ENCODE measurements around the gene COPB2. TPM values are rescaled to one million over a fixed set of nuclear protein-coding genes. Genes with fewer than 3 reads are reported as not detected.

The COPB2 gene
- total and polyA plus RNA-seq, 8 donors, result 133 to 169 (median 157) TPM

DNA sequence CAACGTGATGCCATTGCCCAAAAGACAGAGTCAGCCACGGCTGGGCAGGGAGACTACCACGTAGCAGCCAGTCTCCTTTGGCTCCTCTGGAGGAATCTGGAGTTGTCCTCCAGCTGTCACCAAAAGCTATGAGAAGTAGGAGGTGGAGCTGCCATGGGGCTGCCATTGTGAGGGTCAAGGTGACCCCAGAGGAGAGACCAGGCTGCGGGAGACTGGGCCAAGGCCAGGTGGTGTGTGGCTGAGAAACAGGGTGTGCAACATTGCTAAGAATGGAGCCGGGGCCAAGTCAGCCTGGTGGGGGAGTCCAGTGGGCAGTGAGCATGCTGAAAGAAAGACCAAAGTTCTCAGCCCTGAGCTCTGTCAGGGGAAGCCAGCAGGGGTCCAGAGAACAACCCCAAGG is 75.5 kb downstream of the COPB2 start:
- no peaks in the 10 kb centered on the region for H3K9me3 ChIP-seq
- H3K27me3 ChIP-seq, result peaks cover 0 to 33% of the 10 kb centered on the region in 2 donors
- ATAC-seq, result no peak

DNA sequence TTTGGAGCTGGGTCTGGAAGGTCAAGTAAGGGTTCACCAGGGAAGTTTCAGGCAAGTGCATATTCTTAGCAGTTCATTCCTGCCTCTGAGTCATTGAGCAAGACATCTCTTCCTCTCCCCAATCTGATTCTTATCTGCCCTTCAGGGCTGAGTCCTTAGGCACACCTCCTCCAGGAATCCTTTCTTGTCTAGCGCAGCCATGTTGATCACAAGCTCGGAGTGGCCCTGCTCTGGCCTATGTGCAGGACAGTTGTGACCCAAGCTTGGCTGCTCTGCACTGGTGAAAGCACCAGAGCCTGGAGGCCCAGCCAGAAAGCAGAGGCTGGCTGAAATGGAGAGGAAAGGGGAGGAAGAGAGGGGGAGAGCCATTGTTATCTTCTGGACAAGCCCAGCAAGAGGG is 76.5 kb downstream of the COPB2 start:
- no peak for DNase-seq
- H3K27me3 ChIP-seq, result peaks cover 0 to 23% of the 10 kb centered on the region in 2 donors
- no peak overlapping the region for H3K27ac ChIP-seq
- intact Hi-C loops (cut with DNase I), result no loop called here
- TF ChIP-seq, protein P1, sequence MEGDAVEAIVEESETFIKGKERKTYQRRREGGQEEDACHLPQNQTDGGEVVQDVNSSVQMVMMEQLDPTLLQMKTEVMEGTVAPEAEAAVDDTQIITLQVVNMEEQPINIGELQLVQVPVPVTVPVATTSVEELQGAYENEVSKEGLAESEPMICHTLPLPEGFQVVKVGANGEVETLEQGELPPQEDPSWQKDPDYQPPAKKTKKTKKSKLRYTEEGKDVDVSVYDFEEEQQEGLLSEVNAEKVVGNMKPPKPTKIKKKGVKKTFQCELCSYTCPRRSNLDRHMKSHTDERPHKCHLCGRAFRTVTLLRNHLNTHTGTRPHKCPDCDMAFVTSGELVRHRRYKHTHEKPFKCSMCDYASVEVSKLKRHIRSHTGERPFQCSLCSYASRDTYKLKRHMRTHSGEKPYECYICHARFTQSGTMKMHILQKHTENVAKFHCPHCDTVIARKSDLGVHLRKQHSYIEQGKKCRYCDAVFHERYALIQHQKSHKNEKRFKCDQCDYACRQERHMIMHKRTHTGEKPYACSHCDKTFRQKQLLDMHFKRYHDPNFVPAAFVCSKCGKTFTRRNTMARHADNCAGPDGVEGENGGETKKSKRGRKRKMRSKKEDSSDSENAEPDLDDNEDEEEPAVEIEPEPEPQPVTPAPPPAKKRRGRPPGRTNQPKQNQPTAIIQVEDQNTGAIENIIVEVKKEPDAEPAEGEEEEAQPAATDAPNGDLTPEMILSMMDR (IDR thresholded peaks at IDR 0.05), result no peak
- no peaks in the 10 kb centered on the region for H3K36me3 ChIP-seq
- H3K9me3 ChIP-seq, result no peaks in the 10 kb centered on the region
- no peak for ATAC-seq
- H3K4me1 ChIP-seq, result no peaks in the 10 kb centered on the region
- no peak overlapping the region for H3K4me3 ChIP-seq

More for the DNA sequence above, 75.5 kb downstream of the COPB2 start:
- no peak overlapping the region for H3K4me3 ChIP-seq
- H3K4me1 ChIP-seq, result no peaks in the 10 kb centered on the region
- no peak for DNase-seq
- H3K36me3 ChIP-seq, result no peaks in the 10 kb centered on the region
- H3K27ac ChIP-seq, result no peak overlapping the region
- intact Hi-C loops (cut with DNase I), result no loop called here
- TF ChIP-seq, protein P1 (IDR thresholded peaks at IDR 0.05), result no peak

- TF ChIP-seq, protein P1 (IDR thresholded peaks at IDR 0.05), result no peak
- H3K9me3 ChIP-seq, result no peaks in the 10 kb centered on the region
- no peak overlapping the region for H3K4me3 ChIP-seq
- peaks cover 0 to 19% of the 10 kb centered on the region in 2 donors for H3K27me3 ChIP-seq
- no peaks in the 10 kb centered on the region for H3K36me3 ChIP-seq
- H3K27ac ChIP-seq, result no peak overlapping the region
- ATAC-seq, result no peak
- intact Hi-C loops (cut with DNase I), result no loop called here
- DNase-seq, result no peak
- no peaks in the 10 kb centered on the region for H3K4me1 ChIP-seq
Observed at GRCh38 chr3:139312416-139312815, 77.0 kb downstream of the COPB2 start.

- Histone ChIP-seq H3K27me3 (peaks cover 0 to 10% of the 10 kb centered on the region in 2 donors), H3K4me3 (no peak overlapping the region), H3K4me1 (no peaks in the 10 kb centered on the region), H3K27ac (no peak overlapping the region), H3K36me3 (no peaks in the 10 kb centered on the region), H3K9me3 (no peaks in the 10 kb centered on the region)
- ATAC-seq (no peak), DNase-seq (no peak)
- TF ChIP-seq, protein P1 (IDR thresholded peaks at IDR 0.05), result no peak
- intact Hi-C loops (cut with DNase I), result no loop called here
Observed at GRCh38 chr3:139311557-139311956, 77.9 kb downstream of the COPB2 start.

GRCh38 chr3:139310474-139310933 is 78.9 kb downstream of the COPB2 start:
- Histone ChIP-seq H3K36me3 (no peaks in the 10 kb centered on the region), H3K9me3 (no peaks in the 10 kb centered on the region), H3K4me1 (no peaks in the 10 kb centered on the region), H3K27me3 (peaks cover 0 to 6% of the 10 kb centered on the region in 2 donors), H3K27ac (no peak overlapping the region), H3K4me3 (no peak overlapping the region)
- DNase-seq (no peak), ATAC-seq (no peak)
- intact Hi-C loops (cut with DNase I), result no loop called here
- TF ChIP-seq, protein P1 (IDR thresholded peaks at IDR 0.05), result no peak

Measured in left lung (tissue), 10 donors.